Mammary microvascular endothelial cell (primary cell): ENCODE measurements around the gene GYPA. TPM values are rescaled to one million over a fixed set of nuclear protein-coding genes. Genes with fewer than 3 reads are reported as not detected.

Experiments
- total RNA-seq: library from RNA; depleted of rRNA; stranded (reverse); fragments of >200 nt; gene quantifications from 2 replicates; pipeline ENCODE4 v1.2.3, GENCODE V29; 2015

The GYPA gene
- total RNA-seq, result not detected in 2 replicates

DNA sequence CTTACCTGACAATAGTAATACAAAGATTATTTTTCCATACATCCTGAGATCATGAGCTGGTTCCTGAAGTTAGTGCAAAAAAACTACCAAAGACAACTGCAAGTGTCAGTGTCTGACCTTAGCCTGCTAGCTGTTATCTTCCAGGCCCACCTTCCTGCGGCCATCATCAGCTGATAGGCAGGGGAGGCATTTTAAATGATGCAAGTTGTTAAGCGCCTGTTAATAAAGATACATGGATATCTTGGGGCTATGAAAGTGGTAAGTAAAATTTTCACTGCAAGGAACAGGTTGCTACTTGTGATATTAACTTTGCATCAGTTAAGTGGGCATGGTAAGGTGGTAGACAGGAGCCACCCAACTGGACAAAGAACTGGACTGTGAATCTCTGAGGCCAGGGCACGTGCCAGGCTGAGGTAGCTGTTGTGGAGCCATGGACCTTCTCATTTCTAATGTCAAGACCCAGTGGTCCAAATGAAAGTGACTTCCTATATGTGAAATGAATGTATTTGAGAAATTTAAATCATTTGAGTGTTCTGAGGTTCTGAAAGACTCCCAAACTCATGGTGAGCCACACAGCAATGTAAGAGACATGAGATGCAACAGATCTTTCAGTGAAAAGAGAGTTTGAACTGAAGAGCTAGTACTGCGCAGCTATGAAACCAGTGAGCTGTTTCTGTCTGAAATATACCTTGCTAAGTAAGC, at the start of gene GYPA:
TSS of gene GYPA (minus strand) at position 125 of the 702 bp plus-strand sequence. CDS start at position 42, 83 bp downstream.

Other genes starting within 250 kb of the GYPA start
- 0.07 and 0.15 TPM in 2 replicates for gene GYPE, start 235.2 kb downstream of the GYPA start, total RNA-seq
- not detected in 2 replicates for gene GYPB, start 121.3 kb downstream of the GYPA start, total RNA-seq